Lower leg skin (tissue), 3 donors: ENCODE measurements around the gene AMER1.

Experiments
- POLR2A ChIP-seq, 2 donors: fragments of 450-650 bp; IDR thresholded peaks; one replicate each; pipeline ENCODE4 v1.6.1; 2016 to 2017; ENCODE audit warnings: antibody characterized with exemption in 2 of 2, mild to moderate bottlenecking in 1 of 2, moderate library complexity in 1 of 2
- TF ChIP-seq, protein P1 (sequence below), 3 donors: fragments of 450-650 bp; IDR thresholded peaks; one replicate each; pipeline ENCODE4 v1.5.1; 2016; ENCODE audit warnings: antibody characterized with exemption in 3 of 3, mild to moderate bottlenecking in 3 of 3, moderate library complexity in 2 of 3

DNA sequence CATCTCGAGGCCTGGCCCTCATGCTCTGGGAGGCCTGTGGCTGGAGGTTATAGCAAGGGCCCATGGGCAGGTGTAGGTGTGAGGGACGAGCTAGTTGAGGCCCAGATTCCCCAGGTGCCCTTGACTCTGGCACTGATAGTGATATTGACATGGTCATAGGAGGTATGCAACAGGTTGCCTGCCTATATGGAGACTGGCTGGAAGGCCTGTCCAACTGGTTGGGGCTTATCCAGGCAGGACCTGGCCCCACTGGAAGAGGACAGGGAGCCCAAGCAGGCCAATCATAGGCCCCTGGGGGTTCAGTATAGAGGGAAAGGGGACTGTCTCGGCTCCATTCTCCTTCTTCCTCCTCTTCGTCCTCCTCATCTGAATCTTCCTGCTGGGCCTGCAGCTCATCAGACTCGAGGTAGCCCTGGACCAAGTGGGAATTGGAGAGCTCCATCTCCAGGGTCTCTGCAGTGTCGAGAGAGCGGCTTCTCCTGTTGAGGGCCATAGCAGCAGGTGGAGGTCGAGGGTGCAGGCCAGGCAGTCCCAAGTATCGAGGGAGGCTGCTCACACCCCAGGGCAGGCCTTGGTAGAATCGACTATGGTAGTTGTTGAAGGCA, 15.3 kb downstream of the AMER1 start:
- TF ChIP-seq POLR2A (IDR thresholded peaks at IDR 0.05): no peak
- TF ChIP-seq, protein P1, sequence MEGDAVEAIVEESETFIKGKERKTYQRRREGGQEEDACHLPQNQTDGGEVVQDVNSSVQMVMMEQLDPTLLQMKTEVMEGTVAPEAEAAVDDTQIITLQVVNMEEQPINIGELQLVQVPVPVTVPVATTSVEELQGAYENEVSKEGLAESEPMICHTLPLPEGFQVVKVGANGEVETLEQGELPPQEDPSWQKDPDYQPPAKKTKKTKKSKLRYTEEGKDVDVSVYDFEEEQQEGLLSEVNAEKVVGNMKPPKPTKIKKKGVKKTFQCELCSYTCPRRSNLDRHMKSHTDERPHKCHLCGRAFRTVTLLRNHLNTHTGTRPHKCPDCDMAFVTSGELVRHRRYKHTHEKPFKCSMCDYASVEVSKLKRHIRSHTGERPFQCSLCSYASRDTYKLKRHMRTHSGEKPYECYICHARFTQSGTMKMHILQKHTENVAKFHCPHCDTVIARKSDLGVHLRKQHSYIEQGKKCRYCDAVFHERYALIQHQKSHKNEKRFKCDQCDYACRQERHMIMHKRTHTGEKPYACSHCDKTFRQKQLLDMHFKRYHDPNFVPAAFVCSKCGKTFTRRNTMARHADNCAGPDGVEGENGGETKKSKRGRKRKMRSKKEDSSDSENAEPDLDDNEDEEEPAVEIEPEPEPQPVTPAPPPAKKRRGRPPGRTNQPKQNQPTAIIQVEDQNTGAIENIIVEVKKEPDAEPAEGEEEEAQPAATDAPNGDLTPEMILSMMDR (IDR thresholded peaks at IDR 0.05): no peak
